GM19351 (cell line): Measurements from ENCODE around the gene GDF3.
"Not testable (repeated sequence)": the region's sequence is repeated elsewhere in the genome, so short reads cannot be mapped to it uniquely, and the experiment has no call there.

Source experiments
- ATAC-seq: cut with Tn5 transposase; IDR thresholded peaks from one replicate; pipeline ENCODE4 v1.9.1; 2021; ENCODE audit warnings: mild to moderate bottlenecking, moderate library complexity; ENCODE audit not compliant: unreplicated experiment

Gene GDF3

GRCh38 chr12:7695566-7696197 is at the start of gene GDF3:
Gene GDF3, minus strand, starts transcription at chr12:7695775. Its CDS starts 47 bp downstream, at chr12:7695728.
- ATAC-seq: no peak

- ATAC-seq: no peak
Observed at GRCh38 chr12:7732993-7733392, 37.4 kb upstream of the GDF3 start.

- no peak for ATAC-seq
Observed at GRCh38 chr12:7731486-7731885, 35.9 kb upstream of the GDF3 start.

GRCh38 chr12:7730984-7731383 is 35.4 kb upstream of the GDF3 start:
- not testable (repeated sequence) for ATAC-seq

- ATAC-seq: no peak
Observed at GRCh38 chr12:7729746-7730145, 34.2 kb upstream of the GDF3 start.

GRCh38 chr12:7723926-7724325 is 28.4 kb upstream of the GDF3 start:
- no peak for ATAC-seq

GRCh38 chr12:7719946-7720730 is 24.6 kb upstream of the GDF3 start:
- ATAC-seq: no peak

GRCh38 chr12:7716381-7716780 is 20.8 kb upstream of the GDF3 start:
- no peak for ATAC-seq

GRCh38 chr12:7712841-7713442 is 17.4 kb upstream of the GDF3 start:
- ATAC-seq: no peak

- ATAC-seq: no peak
Observed at GRCh38 chr12:7711133-7711532, 15.6 kb upstream of the GDF3 start, which contains the start of gene DPPA3. Gene DPPA3, plus strand, starts transcription at chr12:7711433. Its CDS starts 138 bp downstream, at chr12:7711571.

GRCh38 chr12:7709969-7710675 is 14.5 kb upstream of the GDF3 start:
- no peak for ATAC-seq

- no peak for ATAC-seq
Observed at GRCh38 chr12:7705846-7706245, 10.3 kb upstream of the GDF3 start.

GRCh38 chr12:7695237-7695560 is 376 bp downstream of the GDF3 start:
- ATAC-seq: no peak

- no peak for ATAC-seq
Observed at GRCh38 chr12:7694556-7695236, 879 bp downstream of the GDF3 start.

GRCh38 chr12:7693793-7694192 is 1.8 kb downstream of the GDF3 start:
- no peak for ATAC-seq

GRCh38 chr12:7681535-7681934 is 14.0 kb downstream of the GDF3 start:
- ATAC-seq: no peak

GRCh38 chr12:7679251-7680045 is 16.1 kb downstream of the GDF3 start:
- ATAC-seq: no peak

GRCh38 chr12:7678744-7679143 is 16.8 kb downstream of the GDF3 start:
- no peak for ATAC-seq

- ATAC-seq: not testable (repeated sequence)
Observed at GRCh38 chr12:7677432-7677888, 18.1 kb downstream of the GDF3 start.

- not testable (repeated sequence) for ATAC-seq
Observed at GRCh38 chr12:7675455-7675854, 20.1 kb downstream of the GDF3 start.
